GM19035 (cell line): Measurements from ENCODE around the gene SRCAP.
"Not testable (repeated sequence)": the region's sequence is repeated elsewhere in the genome, so short reads cannot be mapped to it uniquely, and the experiment has no call there.

Experiments used
- ATAC-seq: cut with Tn5 transposase; IDR thresholded peaks from one replicate; pipeline ENCODE4 v1.9.1; 2021; ENCODE audit not compliant: unreplicated experiment

SRCAP gene

DNA sequence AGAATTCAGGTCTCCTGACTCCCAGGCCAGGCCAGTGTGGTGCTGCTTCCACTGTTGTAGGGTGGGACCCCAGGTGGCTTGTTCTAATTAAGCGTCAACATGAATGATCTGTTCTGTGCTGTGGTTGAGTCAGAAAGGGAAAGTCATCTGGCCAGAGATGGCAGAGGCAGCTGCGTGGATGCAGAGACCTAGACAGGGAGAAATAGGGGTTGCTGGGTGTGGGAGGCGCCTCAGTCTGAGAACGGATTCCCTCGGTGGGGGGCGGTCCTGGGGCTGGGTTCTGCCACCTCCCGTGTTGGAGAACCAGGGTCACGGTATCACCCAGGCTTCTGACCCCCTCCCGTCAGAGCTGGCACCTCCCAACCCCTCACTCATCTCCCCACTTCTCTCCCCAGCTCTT lies 35.2 kb upstream of the SRCAP start:
- ATAC-seq: no peak

DNA sequence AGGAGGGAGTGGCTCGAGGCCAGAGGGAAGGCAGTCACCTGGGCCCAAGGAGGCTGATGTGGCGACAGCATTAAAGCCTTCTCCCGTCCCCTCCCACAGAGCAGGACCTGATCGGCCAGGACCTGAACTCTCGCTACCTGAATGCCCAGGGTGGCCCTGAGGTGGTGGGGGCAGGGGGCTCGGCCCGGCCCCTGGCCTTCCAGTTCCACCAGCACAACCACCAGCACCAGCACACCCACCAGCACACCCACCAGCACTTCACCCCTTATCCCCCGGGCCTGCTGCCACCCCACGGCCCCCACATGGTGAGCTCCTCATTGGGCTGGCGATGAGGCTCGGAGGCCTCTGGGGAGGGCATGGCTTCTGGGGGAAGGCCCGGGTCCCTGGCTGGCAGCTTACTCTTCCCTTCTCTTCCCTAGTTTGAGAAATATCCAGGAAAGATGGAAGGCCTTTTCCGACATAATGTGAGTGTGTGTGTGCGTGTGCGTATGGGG lies 34.3 kb upstream of the SRCAP start:
- no peak for ATAC-seq

- ATAC-seq: no peak
Observed at GRCh38 chr16:30665155-30665829, 33.7 kb upstream of the SRCAP start.

DNA sequence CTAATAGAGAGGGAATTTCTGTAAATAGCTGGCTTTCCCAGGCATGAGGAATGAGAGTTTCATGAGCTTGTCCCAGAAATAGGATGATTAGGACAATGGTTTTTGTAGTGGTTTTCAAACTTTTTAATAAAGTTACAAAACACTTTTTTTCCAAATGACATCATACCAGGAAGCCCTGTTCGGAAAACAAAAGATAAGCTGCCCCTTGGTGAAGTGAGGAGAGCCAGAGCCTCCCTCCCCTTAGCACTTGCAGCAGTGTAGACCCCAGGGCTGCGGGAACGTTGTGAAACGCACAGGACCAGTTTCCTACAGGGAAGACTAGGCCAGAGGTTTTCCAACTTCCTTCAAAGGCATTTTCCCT lies 33.2 kb upstream of the SRCAP start:
- no peak for ATAC-seq

DNA sequence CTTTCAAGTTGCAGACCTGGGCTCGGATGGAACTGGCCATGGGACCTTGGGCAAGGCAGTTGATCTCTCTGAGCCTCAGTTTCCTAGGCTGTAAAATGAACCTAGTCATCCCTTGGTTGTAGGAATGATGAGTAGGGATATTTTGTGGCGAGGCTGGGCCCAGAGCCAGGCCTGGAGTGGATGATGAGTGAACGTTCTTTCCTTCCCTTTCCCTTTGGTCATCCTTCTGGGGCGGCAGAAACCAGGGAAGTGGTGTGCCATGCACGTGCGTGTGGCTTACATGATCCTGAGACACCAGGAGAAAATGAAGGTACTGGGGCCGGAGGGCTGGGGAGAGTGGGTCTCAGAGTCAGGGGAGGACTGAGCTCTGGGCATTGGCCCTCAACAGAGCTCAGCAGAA lies 32.3 kb upstream of the SRCAP start:
- ATAC-seq: no peak

- no peak for ATAC-seq
Observed at GRCh38 chr16:30667361-30667905, 31.5 kb upstream of the SRCAP start.

DNA sequence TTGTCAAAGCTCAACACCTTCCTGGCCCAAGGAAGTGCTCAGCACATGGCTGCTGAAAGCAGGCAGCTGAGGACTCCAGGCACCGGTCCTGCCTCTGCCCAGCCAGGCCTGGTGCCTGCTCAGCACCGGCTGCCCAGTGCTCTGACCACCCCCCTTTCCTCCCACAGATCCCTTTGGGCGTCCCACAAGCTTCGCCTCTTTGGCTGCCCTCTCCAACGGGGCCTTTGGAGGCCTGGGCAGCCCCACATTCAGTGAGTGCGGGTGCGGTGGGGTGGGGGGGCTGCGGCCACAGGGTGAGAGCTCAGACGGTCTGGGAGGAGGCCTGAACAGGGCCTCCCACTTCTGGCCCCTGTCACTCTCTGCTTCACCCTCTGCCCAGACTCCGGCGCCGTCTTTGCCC lies 30.6 kb upstream of the SRCAP start:
- no peak for ATAC-seq

DNA sequence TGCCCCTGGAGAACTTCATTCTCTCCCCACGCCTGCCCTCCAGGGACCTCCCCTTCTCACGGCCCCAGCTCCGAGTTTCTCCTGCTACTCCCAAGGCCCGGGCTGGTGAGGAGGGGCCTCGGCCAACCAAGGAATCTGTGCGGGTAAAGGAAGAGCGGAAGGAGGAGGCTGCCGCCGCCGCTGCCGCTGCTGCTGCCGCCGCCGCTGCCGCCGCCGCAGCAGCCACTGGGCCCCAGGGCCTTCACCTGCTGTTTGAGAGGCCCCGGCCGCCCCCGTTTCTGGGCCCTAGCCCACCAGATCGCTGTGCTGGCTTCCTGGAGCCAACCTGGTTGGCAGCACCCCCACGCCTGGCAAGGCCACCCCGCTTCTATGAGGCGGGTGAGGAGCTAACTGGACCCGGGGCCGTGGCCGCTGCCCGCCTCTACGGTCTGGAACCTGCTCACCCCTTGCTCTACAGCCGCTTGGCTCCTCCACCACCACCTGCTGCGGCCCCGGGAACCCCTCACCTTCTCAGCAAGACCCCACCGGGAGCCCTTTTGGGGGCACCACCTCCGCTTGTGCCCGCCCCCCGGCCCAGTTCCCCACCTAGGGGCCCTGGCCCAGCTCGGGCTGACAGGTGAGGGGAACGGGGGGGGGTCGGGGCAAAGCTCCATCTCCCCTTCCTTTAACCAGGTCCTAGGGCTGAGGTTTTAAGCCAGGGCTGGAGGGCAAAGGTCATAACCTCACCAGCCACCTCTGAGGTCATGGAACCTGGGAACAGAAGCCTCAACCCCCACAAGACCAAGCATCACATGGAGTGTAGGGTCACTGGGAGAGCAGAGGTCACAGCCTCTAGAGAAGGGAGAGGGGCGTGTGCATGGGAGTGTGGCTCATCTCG lies 29.7 kb upstream of the SRCAP start:
- no peak for ATAC-seq

DNA sequence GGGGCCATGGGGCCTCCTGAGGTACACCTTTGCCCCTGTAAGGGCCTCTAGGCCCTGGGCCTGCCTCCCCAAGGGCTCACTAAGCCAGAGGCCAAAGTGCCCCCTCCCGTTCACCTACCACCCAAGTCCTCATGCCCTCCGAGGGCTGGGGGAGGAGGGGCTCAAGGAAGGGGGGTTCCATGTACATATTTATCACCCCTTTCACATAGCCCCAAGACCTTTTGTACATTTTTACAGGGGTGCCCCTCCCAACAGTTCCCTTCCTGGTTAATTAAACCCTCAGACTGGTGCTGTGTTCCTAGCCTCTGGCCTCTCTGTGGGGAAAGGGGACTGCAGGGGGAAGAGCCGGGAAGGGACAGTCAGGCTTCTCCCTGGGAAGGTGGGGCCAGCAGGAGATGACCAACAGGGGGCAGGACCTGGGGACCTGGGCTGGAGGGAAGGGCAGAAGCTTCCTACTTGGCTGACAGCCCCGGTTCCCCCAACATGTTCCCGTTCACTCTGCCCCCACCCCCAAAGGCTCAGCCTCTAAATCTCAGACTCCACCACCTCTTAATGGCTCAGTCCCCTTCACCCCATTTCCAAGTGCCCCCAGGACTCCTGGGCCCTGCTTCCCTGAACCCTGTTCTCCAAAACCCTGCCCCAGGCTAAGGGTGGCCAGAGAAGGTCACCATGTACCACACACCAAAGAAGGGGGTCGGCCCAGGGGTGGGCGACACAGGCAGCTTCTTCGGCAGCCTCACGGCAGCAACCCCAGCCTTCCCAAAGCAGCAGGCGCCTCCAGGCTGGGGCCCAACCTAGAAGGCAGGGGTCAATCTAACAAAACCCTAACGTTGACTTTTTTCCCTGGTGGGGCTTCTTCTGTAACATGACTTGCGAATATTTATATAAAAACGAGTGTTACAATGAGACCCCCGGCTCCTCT lies 28.8 kb upstream of the SRCAP start:
- ATAC-seq: no peak

GRCh38 chr16:30675143-30675542 lies 23.8 kb upstream of the SRCAP start:
- ATAC-seq: no peak

- no peak for ATAC-seq
Observed at GRCh38 chr16:30677931-30678585, 20.9 kb upstream of the SRCAP start.

DNA sequence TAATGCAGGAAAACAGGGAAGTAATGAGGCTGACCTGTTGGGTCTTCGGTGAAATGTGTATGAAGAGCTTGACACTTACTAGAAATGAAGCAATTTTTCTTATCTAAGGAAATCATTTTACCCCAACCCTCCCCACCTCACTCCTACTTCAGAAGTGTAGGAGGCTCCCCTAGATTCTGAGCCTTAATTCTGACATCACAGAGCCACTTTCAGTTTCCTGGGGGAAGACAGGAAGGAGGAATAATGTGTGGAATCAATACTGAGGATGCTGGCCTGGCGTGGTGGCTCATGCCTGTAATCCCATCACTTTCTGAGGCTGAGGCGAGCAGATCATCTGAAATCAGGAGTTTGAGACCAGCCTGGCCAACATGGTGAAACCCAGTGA lies 20.4 kb upstream of the SRCAP start:
- ATAC-seq: no peak

DNA sequence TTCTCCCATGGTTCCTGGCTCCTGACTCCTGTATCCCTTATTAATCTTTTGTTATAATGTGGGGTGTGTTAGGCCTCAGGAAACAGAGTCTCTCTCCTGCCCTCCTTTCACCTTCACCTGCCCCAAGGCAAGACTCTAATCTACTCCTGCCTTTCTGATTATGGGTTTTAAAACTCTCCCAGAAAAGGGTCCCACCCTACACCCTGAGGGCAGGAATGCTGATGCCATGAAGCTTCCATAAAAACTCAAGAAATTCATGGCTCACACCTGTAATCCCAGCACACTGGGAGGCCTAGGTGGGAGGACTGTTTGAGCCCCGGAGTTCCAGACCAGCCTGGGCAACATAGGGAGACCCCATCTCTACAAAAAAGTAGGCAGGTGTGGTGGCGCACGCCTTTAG lies 18.6 kb upstream of the SRCAP start:
- ATAC-seq: no peak

DNA sequence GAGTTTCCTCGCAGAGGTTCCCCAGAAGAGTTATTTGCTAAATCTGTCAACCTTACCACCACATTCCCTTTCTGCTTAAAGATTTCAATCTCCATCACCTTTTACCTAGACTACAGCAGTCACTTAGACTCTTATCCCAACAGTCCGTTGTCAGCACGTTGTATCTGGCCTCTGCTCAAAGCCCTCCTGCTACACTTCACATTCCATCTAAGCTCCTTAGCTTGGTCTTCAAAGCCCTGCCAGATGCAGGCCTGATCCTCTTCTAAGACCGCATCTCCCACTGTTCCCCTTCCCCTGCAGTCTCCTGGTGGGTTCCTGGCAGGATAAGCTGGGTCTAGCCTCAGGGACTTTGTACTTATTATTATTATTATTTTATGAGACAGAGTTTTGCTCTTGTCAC lies 10.3 kb upstream of the SRCAP start:
- no peak for ATAC-seq

DNA sequence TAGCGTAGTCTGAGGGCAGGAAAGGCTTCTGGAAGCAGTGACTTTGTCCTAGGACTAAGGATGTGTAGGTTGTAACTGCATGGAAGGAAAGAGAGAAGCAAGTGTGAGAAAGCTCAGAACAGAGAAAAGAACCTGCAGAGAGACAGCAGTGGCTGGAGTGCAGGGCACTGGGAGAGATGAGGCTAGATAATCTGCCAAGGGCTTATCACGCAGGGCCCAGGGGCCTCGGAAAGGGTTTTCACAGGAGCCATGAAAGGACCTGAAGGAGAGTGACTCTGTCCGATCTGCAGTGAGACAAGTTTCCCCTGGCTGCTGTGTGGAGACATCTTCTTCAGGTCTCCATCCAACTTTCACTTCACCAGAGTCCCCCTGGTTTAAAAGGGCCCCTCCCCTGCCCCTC lies 7.1 kb upstream of the SRCAP start:
- ATAC-seq: no peak

- no peak for ATAC-seq
Observed at GRCh38 chr16:30692396-30693064, 6.4 kb upstream of the SRCAP start.

DNA sequence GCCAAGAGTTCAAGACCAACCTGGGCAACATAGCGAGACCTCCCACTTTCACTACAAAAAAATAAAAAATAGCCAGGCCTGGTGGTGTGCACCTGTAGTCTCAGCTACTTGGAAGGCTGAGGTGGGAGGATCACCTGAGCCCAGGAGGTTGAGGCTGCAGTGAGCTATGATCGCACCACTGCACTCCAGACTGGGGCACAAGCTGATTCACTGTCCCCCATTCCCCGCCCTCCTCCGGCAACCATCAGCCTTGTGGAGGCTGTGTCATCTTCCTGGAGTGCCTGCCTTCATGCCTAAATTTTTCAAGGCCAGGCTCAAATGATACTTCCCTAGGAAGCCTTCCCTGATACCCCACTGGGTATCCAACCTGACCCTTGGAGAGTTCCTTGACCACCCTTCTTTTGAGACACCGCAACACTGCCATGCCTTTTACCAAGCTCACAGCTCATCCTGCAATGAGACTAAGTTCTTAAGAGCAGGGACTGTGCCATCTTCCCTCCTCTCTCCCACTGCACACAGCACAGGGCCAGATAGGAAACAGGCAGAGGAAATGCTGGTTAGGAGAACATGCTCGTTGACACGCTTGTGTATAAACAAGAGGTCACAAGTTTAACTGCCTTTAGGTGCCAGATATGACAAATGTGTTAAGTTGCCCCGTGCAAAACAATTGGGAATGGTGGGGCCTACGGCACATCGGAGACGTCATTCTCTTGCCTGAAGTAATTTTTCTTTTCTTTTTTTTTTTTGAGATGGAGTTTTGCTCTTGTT lies 3.9 kb upstream of the SRCAP start:
- ATAC-seq: no peak

- ATAC-seq: not testable (repeated sequence)
Observed at GRCh38 chr16:30696646-30697045, 2.3 kb upstream of the SRCAP start.
